NCI-H1930 (cell line): ENCODE results near the gene PGA4.

Experiments
- DNase-seq, 2 experiments: peaks; one replicate each; lab custom pipeline; 2025; lab: John Stamatoyannopoulos, UW

PGA4 gene

GRCh38 chr11:61279934-61280659 lies 58.0 kb downstream of the PGA4 start:
- no peak for DNase-seq

- no peak for DNase-seq
Observed at GRCh38 chr11:61280883-61281580, 58.9 kb downstream of the PGA4 start.
